Hematopoietic multipotent progenitor cell (in vitro differentiated cells): Measurements from ENCODE around the gene NNMT. TPM values are rescaled to one million over a fixed set of nuclear protein-coding genes. Genes with fewer than 3 reads are reported as not detected.

ENCODE experiments used
- DNase-seq, 3 donors: peaks; one replicate each; pipeline ENCODE4 v3.0.0-alpha.2; 2011 to 2015; ENCODE audit warnings: low read depth in 2 of 3, low spot score in 2 of 3
- total RNA-seq: library from RNA; depleted of rRNA; stranded (reverse); fragments of >200 nt; gene quantifications from one replicate; pipeline ENCODE4 v1.2.3, GENCODE V29; 2012

The NNMT gene
- total RNA-seq, 1 donor, result 0.27 TPM

DNA sequence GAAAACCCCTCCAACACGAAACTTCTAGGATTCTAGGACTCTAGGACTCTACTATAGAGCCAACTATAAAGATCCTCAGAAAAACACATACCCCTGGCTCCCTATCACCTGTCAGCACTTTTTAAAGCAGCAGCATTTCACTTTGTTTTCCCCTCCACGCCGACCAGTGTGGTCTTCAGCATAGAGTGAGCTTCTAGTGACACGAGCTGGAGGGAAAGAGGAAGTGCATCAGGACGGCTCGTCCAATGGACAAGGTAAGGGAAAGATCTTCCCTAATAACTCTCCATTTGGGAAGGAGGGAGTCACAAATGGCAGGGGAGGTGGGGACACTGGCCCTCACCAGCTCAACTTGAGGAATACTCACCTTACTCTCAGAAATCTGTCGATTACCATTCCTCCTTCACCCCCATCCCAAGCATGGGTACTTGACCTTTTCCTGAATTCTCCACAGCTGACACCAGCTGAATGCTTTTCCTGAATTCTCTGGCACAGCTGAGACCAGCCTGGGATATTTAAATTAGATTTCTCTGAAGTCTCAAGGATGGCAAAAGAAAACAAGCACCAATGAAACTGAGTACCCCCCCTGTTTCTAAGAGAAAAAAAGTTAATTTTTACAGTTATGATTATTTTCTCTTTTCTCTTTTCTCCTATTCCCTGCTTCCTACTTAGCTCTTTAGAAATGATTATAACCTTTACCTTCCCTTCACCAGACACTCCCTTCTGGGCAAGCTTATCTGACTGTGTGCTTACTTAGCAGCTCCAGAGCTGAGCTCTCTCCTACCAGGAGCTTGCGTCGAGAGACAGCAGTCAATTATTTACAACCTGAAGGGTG lies 33.3 kb upstream of the NNMT start:
- DNase-seq, result peak in 2 of 3 donors; percentile 39 to 80

GRCh38 chr11:114263513-114264170 lies 32.6 kb upstream of the NNMT start:
- no peak for DNase-seq

- no peak for DNase-seq
Observed at GRCh38 chr11:114264381-114264780, 31.8 kb upstream of the NNMT start.

DNA sequence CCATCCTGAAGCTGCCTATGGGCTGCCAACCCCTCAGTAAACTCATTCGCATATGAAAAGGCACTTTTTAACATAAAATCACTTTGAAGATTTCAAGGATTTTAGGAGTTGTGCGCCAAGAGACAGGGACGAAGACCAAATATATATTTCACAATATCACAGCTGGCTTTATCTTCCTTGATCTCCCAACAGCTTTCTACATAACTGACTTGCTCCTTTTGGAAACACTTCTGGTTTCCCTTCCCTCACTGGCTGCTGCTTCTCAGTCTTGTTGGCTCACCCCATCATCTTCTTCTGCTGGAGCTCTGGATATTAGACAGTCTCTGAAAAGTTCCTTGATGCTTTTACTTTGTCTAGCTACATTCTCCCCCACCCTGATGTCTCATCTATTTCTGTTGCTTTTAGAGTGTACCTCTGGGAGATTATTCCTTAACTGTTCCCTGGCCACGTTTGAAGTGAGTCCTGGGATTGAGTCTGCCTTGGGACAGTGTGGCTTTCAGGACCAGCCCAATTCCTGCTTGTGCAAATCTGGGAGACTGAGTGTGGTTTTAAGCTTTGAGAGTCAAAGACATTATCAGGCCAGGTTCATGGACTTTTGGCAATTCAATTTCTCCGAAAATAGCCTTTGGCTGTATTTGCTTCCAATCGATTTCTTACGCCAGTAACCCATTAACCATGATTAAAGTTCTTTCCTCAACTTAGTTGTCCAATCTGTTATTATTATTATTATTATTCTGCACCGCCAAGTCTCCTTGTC lies 30.9 kb upstream of the NNMT start:
- no peak for DNase-seq

DNA sequence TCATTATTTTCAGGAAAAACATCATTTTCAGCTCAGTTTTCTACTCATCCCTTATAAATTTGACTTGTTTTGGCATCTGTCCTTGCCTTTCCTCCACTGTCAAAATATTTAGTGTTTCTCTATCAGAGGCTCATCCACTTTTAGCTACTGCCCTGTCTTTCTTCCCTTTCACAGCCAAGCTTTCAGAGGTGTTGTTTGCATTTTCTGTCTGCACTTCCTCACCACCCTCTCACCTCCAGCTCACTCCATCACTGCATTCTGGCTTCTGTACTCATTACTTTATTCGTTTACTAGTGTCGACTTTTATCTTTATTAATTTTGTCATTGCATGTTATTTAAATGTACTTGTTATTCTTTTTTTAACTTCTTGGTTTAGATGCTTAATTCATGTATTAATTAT lies 26.7 kb upstream of the NNMT start:
- no peak for DNase-seq

DNA sequence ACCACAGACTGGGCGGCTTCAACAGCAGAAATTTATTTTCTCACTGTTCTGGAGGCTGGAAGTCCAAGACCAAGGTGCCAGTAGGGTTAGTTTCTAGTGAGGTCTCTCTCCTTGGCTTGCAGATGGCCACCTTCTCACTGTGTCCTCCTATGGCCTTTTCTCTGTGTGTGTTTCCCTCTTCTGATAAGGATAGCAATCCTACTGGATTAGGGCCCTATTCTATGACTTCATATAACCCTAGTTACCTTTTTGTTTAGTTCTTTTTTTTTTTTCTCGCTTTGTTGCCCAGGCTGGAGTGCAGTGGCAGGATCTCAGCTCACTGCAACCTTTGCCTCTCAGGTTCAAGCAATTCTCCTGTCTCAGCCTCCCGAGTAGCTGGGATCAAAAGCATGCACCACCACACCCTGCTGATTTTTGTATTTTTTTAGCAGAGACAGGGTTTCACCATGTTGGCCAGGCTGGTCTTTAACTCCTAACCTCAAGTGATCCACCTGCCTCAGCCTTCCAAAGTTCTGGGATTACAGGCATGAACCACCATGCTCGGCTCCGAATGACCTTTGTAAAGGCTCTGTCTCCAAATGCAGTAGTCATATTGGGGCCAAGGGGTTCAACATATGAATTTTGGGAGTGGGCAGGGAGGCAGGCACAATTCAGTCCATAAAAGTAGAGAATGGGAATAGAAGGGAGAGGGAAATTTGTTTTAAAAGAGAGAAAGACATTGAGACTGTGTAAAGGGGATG lies 25.5 kb upstream of the NNMT start:
- DNase-seq, result no peak

GRCh38 chr11:114271316-114271715 lies 24.9 kb upstream of the NNMT start:
- no peak for DNase-seq

GRCh38 chr11:114272311-114272710 lies 23.9 kb upstream of the NNMT start:
- no peak for DNase-seq

- no peak for DNase-seq
Observed at GRCh38 chr11:114273071-114273470, 23.1 kb upstream of the NNMT start.

GRCh38 chr11:114273890-114274635 lies 22.1 kb upstream of the NNMT start:
- no peak for DNase-seq

DNA sequence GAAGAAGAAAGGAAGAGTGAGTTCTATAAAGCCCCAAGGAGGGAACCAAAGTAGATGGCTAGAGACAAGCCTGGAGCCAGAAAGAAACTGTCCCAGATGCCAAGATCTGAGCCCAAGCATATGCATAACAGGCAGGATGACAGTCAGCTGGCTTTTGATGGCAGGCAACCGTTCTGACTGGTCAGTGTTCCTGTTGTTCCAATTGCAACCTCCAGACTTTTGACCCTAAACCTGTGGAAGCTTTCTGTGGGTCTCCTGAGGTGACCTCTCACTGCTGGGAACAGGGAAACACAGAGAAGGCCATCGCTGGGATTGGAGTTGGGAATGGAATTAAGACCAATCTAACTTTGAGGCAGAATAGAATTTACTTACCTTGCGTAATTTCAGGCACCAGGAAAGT lies 21.6 kb upstream of the NNMT start:
- DNase-seq, result no peak

DNA sequence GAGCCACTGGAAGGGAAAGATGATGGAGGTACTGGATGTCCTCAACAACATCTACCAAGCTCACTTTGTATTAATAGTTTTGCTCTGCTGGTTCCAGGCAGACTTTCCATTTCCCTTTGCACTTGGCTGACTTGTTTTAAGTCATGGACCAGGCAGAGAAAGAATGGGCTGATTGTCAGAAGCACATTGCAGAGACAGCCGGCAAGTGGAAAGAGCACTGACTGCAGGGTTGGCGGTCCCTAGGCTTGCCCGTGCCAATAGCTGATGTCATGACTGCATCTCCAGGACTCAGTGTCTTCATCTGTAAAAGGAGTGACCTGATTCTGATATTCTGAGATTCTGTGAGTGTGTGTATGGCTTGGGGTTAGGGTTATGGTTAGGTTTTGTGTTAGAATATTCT lies 20.9 kb upstream of the NNMT start:
- no peak for DNase-seq

- DNase-seq, result no peak
Observed at GRCh38 chr11:114276077-114276476, 20.1 kb upstream of the NNMT start.

- DNase-seq, result no peak
Observed at GRCh38 chr11:114277637-114278341, 18.4 kb upstream of the NNMT start.

DNA sequence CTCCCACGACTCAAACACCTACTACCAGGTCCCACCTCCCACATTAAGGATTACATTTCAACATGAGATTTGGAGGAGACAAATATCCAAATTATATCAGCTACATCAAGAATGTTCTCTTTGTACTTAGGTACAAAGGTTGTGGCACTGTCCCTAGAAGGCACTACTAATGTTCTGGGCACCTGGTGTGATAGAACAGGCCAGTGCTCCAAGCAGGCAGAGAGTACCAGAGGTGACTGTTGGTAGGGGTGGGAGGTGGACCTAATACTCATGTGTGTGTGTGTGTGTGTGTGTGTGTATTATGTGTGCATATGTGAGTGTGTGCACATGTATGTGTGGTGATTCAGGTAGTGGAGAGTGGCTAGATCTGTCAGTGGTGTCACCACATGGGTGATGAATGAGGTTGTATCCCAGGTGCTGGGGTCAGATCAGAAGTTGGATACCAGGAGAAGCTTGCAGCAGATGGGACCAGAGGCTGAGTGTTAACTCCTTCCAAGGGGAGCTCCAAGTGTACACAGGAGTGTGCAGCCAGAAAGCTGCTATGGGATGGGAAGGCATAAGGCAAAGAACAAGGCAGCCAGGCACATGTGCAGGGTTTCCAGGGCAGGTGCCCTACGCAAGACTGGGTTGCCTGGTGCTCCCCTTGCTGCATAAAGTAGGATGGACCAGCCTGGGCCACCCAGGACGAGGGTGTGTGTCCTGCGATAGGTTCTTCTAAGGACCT lies 17.7 kb upstream of the NNMT start:
- DNase-seq, result no peak

DNA sequence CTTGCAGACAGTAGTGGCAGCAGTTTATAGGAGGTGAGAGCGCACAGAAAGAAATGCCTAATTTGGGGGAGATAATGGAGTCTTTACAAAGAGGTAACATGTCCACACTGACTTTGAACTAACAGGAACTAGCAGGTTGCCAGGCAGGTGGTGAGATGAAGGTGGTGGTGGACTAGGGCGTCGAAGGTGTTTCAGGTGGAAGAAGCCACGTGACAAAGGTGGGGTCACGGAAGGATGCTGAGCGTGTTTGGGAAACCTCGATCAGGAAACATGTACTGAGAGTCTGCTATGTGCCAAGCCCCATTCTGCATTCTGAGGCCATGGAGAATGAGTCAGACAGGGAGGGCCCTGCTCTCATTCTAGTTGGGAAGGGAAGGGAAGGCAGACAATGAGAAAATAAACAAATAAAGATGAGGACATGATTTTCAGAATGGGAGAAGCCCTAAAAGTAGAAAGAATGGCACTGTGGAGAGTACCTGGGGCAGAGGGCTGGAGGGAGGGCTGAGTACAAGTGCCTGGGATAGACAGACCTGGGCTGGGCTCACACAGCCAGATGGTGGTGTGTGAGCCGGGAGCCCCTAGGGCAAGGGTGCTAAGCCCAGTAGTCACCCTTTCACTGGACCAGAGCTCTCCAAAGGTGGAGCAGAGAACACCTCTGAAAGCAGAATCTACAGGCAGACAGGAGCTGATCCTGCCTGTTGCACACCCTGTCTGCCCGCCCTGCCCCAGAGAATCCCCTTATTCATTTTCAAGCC lies 16.2 kb upstream of the NNMT start:
- no peak for DNase-seq

DNA sequence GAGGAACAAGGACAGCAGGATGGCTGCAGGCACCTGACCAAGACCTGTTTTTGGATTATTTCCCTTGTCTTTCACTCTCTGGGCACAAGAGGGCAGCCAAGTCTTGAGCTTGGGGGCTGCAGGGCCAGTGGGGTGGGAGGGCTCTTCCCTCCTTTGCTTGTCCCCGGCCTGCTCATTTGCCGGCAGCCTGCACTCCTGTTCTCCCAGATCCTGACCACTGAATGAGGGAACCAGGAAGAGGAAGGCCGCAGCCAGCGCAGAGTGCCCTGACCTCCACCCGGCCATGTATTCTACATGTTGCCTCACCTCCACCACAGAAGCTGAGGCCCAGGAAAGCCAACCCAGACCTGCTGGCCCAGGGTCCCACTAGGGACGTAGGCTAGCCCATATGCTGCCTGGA lies 15.5 kb upstream of the NNMT start:
- peak in 2 of 3 donors; percentile 43 to 66 for DNase-seq

- DNase-seq, result no peak
Observed at GRCh38 chr11:114281388-114281956, 14.7 kb upstream of the NNMT start.
